Natural killer cell (primary cell): ENCODE measurements around the gene ATAD2B. TPM values are rescaled to one million over a fixed set of nuclear protein-coding genes. Genes with fewer than 3 reads are reported as not detected.

Source experiments
- ATAC-seq, 3 donors: fragments of 150-1000 bp in 2 of 3; fragments of 200-7000 bp in 1 of 3; cut with Tn5 transposase; 1 replicate in 1 of 3; 2 replicates in 2 of 3; pipeline ENCODE4 v1.10.0; 2021; ENCODE audit warnings: mild to moderate bottlenecking in 2 of 3, moderate library complexity in 2 of 3
- DNase-seq, 2 donors: peaks; one replicate each; pipeline versions ENCODE4 v3.0.0 to v3.0.0-alpha.2; 2013 to 2021; ENCODE audit warnings: mixed read lengths in 1 of 2
- H3K27ac ChIP-seq: one replicate; pipeline ENCODE4 v1.5.1; 2013; ENCODE audit warnings: mild to moderate bottlenecking, low read length
- H3K27me3 ChIP-seq: one replicate; pipeline ENCODE4 v1.6.1; 2013; ENCODE audit warnings: low read length; ENCODE audit not compliant: control insufficient read depth, insufficient read depth
- H3K36me3 ChIP-seq: one replicate; pipeline ENCODE4 v1.6.1; 2013; ENCODE audit warnings: low read length; ENCODE audit not compliant: control insufficient read depth, insufficient read depth
- H3K4me1 ChIP-seq: one replicate; pipeline ENCODE4 v1.6.1; 2013; ENCODE audit warnings: low read length; ENCODE audit not compliant: control insufficient read depth, insufficient read depth
- H3K4me3 ChIP-seq: one replicate; pipeline ENCODE4 v1.5.1; 2013; ENCODE audit warnings: low read length
- H3K9me3 ChIP-seq: one replicate; pipeline ENCODE4 v1.6.1; 2013; ENCODE audit warnings: low read length; ENCODE audit not compliant: control insufficient read depth, insufficient read depth
- H3K27ac Mint-ChIP-seq, 2 donors: one replicate each; pipeline ENCODE4 v1.8.0; 2022; ENCODE audit warnings: mild to moderate bottlenecking in 2 of 2, mixed read lengths in 2 of 2, moderate library complexity in 1 of 2
- H3K27me3 Mint-ChIP-seq, 2 donors: one replicate each; pipeline ENCODE4 v1.8.0; 2022; ENCODE audit warnings: low read depth in 2 of 2, mixed read lengths in 2 of 2
- H3K36me3 Mint-ChIP-seq: one replicate; pipeline ENCODE4 v1.8.0; 2022; ENCODE audit warnings: mixed read lengths
- H3K4me1 Mint-ChIP-seq, 2 donors: one replicate each; pipeline ENCODE4 v1.8.0; 2022; ENCODE audit warnings: mixed read lengths in 2 of 2
- H3K4me3 Mint-ChIP-seq: one replicate; pipeline ENCODE4 v1.8.0; 2022; ENCODE audit warnings: mild to moderate bottlenecking, moderate library complexity, mixed read lengths
- H3K9me3 Mint-ChIP-seq, 2 donors: one replicate each; pipeline ENCODE4 v1.8.0; 2022; ENCODE audit warnings: mixed read lengths in 2 of 2
- WGBS: methylation state at CpG from one replicate; pipeline ENCODE4 v1.1.7; 2013; ENCODE audit warnings: missing lambda C conversion rate; ENCODE audit not compliant: insufficient coverage; 5-methylcytosine and 5-hydroxymethylcytosine counted together
- intact Hi-C: fragments of 100-400 bp; cut with micrococcal nuclease; formaldehyde crosslinking; loops from one replicate; pipeline ENCODE4 v1.14.2; 2022
- total RNA-seq, 4 donors: library from RNA; stranded (reverse); fragments of 120-200 nt in 1 of 4; gene quantifications; one replicate each; pipeline versions ENCODE4 v1.2.3 to v1.2.4, GENCODE V29; 2013 to 2022
- TF ChIP-seq, protein P1 (sequence below): fragments of 200-600 bp; IDR thresholded peaks from one replicate; pipeline ENCODE4 v1.8.0; 2022; ENCODE audit warnings: antibody characterized with exemption

ATAD2B gene
- total RNA-seq, 3 donors from 2014 or later (not counting 1 experiment from before 2014, with no cell fraction given), result 71.5 to 85.7 (median 84.0) TPM

DNA sequence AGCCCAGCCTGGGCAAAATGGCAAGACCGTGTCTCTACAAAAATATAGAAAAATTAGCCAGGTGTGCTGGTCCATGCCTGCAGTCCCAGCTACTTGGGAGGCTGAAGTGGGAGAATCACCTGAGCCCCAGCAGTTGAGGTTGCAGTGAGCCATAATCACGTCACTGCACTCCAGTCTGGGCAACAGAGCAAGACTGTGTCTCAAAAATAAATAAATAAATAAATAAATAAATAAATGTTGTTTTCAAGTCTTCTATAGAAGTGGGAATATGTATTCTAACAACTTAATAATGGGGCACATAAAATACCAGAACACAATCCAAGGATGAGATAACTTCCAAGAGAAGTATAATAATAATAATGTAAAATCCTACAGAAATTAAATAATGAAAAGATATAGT is 23.9 kb downstream of the ATAD2B start:
- H3K27me3 ChIP-seq, result no peaks in the 10 kb centered on the region
- Mint-ChIP-seq H3K36me3 (no peaks in the 10 kb centered on the region), H3K4me3 (no peak overlapping the region), H3K4me1 (peaks cover 43 to 61% of the 10 kb centered on the region in 2 donors), H3K27me3 (no peaks in the 10 kb centered on the region), H3K9me3 (no peaks in the 10 kb centered on the region), H3K27ac (no peak overlapping the region)
- intact Hi-C loops, result no loop called here
- no peaks in the 10 kb centered on the region for H3K4me1 ChIP-seq
- no peak overlapping the region for H3K27ac ChIP-seq
- ATAC-seq, result no peak
- no peak for DNase-seq
- no peaks in the 10 kb centered on the region for H3K9me3 ChIP-seq
- no peaks in the 10 kb centered on the region for H3K36me3 ChIP-seq
- TF ChIP-seq, protein P1, sequence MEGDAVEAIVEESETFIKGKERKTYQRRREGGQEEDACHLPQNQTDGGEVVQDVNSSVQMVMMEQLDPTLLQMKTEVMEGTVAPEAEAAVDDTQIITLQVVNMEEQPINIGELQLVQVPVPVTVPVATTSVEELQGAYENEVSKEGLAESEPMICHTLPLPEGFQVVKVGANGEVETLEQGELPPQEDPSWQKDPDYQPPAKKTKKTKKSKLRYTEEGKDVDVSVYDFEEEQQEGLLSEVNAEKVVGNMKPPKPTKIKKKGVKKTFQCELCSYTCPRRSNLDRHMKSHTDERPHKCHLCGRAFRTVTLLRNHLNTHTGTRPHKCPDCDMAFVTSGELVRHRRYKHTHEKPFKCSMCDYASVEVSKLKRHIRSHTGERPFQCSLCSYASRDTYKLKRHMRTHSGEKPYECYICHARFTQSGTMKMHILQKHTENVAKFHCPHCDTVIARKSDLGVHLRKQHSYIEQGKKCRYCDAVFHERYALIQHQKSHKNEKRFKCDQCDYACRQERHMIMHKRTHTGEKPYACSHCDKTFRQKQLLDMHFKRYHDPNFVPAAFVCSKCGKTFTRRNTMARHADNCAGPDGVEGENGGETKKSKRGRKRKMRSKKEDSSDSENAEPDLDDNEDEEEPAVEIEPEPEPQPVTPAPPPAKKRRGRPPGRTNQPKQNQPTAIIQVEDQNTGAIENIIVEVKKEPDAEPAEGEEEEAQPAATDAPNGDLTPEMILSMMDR, result no peak
- 95% methylated on average over 1 of the region's 2 CpGs for WGBS
- no peak overlapping the region for H3K4me3 ChIP-seq

DNA sequence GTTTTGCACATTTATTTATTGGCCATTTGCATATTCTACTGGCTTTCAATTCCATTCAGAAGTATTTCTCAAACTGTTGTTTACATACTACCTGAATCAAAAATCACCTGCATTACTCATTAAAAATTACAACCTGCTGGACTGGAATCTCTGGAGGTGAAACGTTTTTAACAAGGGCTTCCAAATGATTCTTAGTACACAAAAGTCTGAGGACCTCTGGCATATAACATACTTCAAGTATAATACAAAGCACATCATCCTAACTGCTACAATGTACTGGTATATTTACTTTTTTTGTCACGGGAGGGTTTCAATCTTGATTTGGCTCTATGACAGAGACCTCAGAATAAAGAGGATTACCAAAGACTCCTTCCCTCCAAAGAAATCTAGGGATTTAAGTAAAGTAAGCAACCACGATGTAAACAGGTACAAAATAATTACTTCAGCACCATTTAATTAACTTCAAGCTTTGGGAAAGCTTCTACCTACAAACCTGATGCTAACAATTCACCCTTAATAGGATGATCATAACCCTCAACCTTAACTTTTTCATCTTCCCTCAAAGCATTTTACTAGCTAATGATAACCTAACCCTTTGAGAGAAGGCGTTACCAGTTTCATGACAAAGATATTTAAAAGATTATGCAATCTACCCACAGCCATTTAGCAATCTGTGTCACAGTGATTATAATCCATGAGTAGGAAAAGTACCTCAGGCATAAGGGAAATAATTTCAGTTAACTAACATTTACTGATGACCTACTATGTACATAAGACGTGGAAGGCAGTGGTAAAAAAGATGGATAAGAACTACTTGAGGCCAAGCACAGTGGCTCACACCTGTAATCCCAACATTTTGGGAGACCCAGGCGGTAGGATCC is 24.7 kb downstream of the ATAD2B start:
- Mint-ChIP-seq H3K36me3 (no peaks in the 10 kb centered on the region), H3K4me1 (peaks cover 45 to 63% of the 10 kb centered on the region in 2 donors)
- intact Hi-C loops, result no loop called here

DNA sequence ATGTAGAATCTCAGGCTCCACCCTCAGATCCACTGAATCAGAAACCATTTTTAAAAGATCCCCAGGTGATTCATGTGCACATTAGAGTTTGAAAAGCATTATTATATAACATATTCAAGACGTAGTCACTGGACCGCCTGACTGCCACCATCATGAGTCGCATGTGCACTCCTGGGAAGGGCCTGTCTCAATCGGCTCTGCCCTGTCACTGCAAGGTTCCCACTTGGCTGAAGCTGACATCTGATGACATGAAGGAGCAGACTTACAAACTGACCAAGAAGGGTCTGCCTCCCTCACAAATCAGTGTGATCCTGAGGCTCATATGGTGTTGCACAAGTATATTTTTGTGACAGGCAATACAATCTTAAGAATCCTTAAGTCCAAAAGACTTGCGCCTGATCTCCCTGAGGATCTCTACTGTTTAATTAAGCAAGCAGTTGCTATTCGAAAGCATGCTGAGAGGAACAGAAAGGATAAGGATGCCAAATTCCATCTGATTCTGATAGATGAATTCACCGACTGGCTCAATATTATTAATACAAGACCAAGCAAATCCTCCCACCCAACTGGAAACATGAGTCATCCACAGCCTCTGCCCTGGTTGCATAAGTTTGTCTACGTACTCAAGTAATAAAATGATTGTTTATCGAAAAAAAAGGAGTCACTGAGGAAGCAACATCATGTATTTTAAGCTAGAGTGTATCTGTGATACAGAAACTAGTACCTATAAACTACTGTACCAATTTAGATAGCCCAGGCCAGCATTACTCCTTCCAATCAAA is 26.2 kb downstream of the ATAD2B start:
- Mint-ChIP-seq H3K4me3 (no peak overlapping the region), H3K36me3 (no peaks in the 10 kb centered on the region), H3K4me1 (peaks cover 52 to 62% of the 10 kb centered on the region in 2 donors), H3K27ac (peak overlapping the region in 1 of 2 donors; percentile 45), H3K9me3 (no peaks in the 10 kb centered on the region), H3K27me3 (no peaks in the 10 kb centered on the region)
- Histone ChIP-seq H3K27ac (no peak overlapping the region), H3K27me3 (no peaks in the 10 kb centered on the region), H3K9me3 (no peaks in the 10 kb centered on the region), H3K36me3 (no peaks in the 10 kb centered on the region), H3K4me1 (peaks cover 4% of the 10 kb centered on the region), H3K4me3 (no peak overlapping the region)
- DNase-seq (no peak), ATAC-seq (no peak)
- intact Hi-C loops, result no loop called here
- TF ChIP-seq, protein P1, result no peak
- WGBS, result 89% methylated on average over 8 of the region's 9 CpGs

More for the DNA sequence above, 24.7 kb downstream of the ATAD2B start:
- no peak for ATAC-seq
- Mint-ChIP-seq H3K9me3 (no peaks in the 10 kb centered on the region), H3K4me3 (no peak overlapping the region), H3K27ac (peak overlapping the region in 1 of 2 donors; percentile 40), H3K27me3 (no peaks in the 10 kb centered on the region)
- H3K4me1 ChIP-seq, result no peaks in the 10 kb centered on the region
- H3K27ac ChIP-seq, result no peak overlapping the region
- no peaks in the 10 kb centered on the region for H3K36me3 ChIP-seq
- H3K9me3 ChIP-seq, result no peaks in the 10 kb centered on the region
- no peak overlapping the region for H3K4me3 ChIP-seq
- no peak for DNase-seq
- TF ChIP-seq, protein P1, result no peak
- no peaks in the 10 kb centered on the region for H3K27me3 ChIP-seq
- WGBS, result 85% methylated on average over 6 of the region's 6 CpGs
